Activated naive CD8-positive, alpha-beta T cell treated with anti-CD3 and anti-CD28 coated beads for 36 hours (primary cell): ENCODE data around the gene AMMECR1. TPM values are rescaled to one million over a fixed set of nuclear protein-coding genes. Genes with fewer than 3 reads are reported as not detected.

ENCODE experiments used
- DNase-seq: peaks from one replicate; pipeline ENCODE4 v3.0.0; 2021
- H3K27ac Mint-ChIP-seq: one replicate; pipeline ENCODE4 v1.8.0; 2022; ENCODE audit warnings: mild to moderate bottlenecking, moderate library complexity, mixed read lengths
- H3K27me3 Mint-ChIP-seq: one replicate; pipeline ENCODE4 v1.8.0; 2022; ENCODE audit warnings: mild to moderate bottlenecking, mixed read lengths
- H3K36me3 Mint-ChIP-seq: one replicate; pipeline ENCODE4 v1.8.0; 2021; ENCODE audit warnings: mild to moderate bottlenecking, mixed read lengths
- H3K4me1 Mint-ChIP-seq: one replicate; pipeline ENCODE4 v1.8.0; 2021; ENCODE audit warnings: mixed read lengths
- H3K4me3 Mint-ChIP-seq: one replicate; pipeline ENCODE4 v1.8.0; 2022; ENCODE audit warnings: mild to moderate bottlenecking, moderate library complexity, mixed read lengths
- H3K9me3 Mint-ChIP-seq: one replicate; pipeline ENCODE4 v1.8.0; 2022; ENCODE audit warnings: mixed read lengths
- total RNA-seq, 2 experiments: library from RNA; stranded (reverse); gene quantifications; one replicate each; pipeline ENCODE4 v1.2.3, GENCODE V29; 2021

The AMMECR1 gene
- total RNA-seq, 2 experiments from 2014 or later = 11.6 to 11.8 TPM

DNA sequence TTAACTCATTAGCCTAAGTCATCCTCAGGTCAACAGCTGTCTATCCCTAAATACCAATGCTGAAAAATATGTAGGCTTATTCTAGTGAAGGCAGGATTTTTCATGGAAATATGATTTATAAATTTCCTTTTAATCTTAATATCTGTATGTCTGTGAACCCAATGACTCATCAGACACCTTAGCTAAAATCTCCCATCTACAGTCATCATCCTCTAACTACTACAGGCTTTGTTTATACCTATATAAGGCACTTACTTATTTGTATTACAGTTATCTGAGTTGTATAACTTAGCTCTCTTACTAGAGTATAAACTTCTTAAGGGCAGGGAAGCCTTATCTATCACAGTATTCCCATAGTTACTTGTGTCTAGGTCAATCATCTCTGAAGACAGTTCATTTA is 24.2 kb downstream of the AMMECR1 start:
- H3K9me3 Mint-ChIP-seq = peaks cover 6% of the 10 kb centered on the region

DNA sequence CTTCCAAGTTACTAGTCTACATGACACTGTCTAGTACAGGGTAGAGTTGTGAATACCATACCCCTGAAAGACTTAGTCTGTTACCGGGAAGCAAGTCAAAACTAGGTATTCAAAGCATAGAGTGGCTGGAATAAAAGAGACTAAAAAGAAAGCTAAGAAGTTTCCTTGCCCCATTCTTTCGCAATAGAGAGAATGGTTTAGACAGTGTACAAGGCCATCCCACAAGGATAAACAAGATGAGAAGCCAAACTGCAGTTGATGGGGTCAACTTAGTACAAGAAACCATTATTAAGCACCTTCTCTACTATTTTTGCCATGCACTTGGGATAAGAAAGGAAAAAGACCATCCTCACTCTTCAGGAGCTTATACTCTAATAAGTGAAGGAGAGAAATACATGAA is 30.3 kb downstream of the AMMECR1 start:
- Mint-ChIP-seq H3K4me1 (peaks cover 8% of the 10 kb centered on the region), H3K27me3 (no peaks in the 10 kb centered on the region), H3K9me3 (no peaks in the 10 kb centered on the region), H3K27ac (no peak overlapping the region), H3K4me3 (no peak overlapping the region), H3K36me3 (peaks cover 26% of the 10 kb centered on the region)
- DNase-seq = no peak

More for the DNA sequence above, 24.2 kb downstream of the AMMECR1 start:
- Mint-ChIP-seq H3K36me3 (peaks cover 12% of the 10 kb centered on the region), H3K27me3 (no peaks in the 10 kb centered on the region), H3K4me1 (peaks cover 6% of the 10 kb centered on the region), H3K4me3 (no peak overlapping the region), H3K27ac (no peak overlapping the region)
- DNase-seq = no peak

DNA sequence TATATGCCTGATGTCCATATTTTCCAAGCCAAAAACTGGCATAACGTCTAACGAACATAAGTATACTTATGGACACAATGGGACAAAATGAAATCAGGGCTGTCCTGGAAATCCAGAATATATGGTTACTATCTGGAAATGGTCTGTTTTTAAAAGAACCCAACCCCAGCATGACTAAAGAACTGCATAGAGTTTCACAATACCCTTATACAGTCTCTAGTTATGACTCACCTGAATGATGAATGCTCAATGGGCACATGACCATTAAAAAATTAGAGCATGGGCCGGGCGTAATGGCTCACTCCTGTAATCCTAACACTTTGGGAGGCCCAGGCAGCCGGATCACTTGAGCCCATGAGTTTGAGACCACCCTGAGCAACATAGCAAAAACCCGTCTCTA is 31.8 kb downstream of the AMMECR1 start:
- DNase-seq = no peak
- Mint-ChIP-seq H3K36me3 (peaks cover 26% of the 10 kb centered on the region), H3K4me1 (peaks cover 13% of the 10 kb centered on the region), H3K9me3 (no peaks in the 10 kb centered on the region), H3K27me3 (no peaks in the 10 kb centered on the region), H3K4me3 (no peak overlapping the region), H3K27ac (no peak overlapping the region)

GRCh38 chrX:110284159-110284558 is 33.7 kb downstream of the AMMECR1 start:
- no peak overlapping the region for H3K27ac Mint-ChIP-seq
- H3K4me3 Mint-ChIP-seq = no peak overlapping the region
- H3K36me3 Mint-ChIP-seq = peaks cover 26% of the 10 kb centered on the region
- no peaks in the 10 kb centered on the region for H3K9me3 Mint-ChIP-seq
- no peak for DNase-seq
- H3K27me3 Mint-ChIP-seq = no peaks in the 10 kb centered on the region
- H3K4me1 Mint-ChIP-seq = peaks cover 13% of the 10 kb centered on the region

- Mint-ChIP-seq H3K27ac (no peak overlapping the region), H3K4me3 (no peak overlapping the region)
These were observed 35.0 kb downstream of the AMMECR1 start for GRCh38 chrX:110282922-110283321.

DNA sequence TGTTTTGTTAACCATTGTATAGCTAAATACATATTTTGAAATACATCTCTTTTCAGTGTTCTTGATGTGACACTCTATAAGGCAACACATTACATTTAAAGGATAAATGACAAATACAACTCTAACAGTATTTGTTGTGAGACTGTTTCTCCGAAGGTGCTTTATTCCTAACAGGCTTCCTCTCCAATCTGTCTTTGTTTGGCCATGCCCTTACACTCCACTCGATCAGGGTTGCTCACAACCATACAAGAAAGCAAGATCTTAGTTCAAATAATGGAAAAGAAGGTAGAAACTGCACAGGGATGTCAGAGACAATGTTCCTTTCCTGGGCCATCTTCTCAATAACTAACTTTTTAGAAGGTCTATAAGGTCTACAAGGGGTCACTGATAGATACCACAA is 36.5 kb downstream of the AMMECR1 start:
- no peak for DNase-seq
- peaks cover 14% of the 10 kb centered on the region for H3K36me3 Mint-ChIP-seq
- H3K4me1 Mint-ChIP-seq = peaks cover 14% of the 10 kb centered on the region
- no peak overlapping the region for H3K4me3 Mint-ChIP-seq
- H3K9me3 Mint-ChIP-seq = no peaks in the 10 kb centered on the region
- H3K27ac Mint-ChIP-seq = no peak overlapping the region
- H3K27me3 Mint-ChIP-seq = no peaks in the 10 kb centered on the region

More at GRCh38 chrX:110282922-110283321, 35.0 kb downstream of the AMMECR1 start:
- Mint-ChIP-seq H3K9me3 (no peaks in the 10 kb centered on the region), H3K4me1 (peaks cover 11% of the 10 kb centered on the region), H3K27me3 (no peaks in the 10 kb centered on the region), H3K36me3 (peaks cover 20% of the 10 kb centered on the region)
- DNase-seq = no peak

DNA sequence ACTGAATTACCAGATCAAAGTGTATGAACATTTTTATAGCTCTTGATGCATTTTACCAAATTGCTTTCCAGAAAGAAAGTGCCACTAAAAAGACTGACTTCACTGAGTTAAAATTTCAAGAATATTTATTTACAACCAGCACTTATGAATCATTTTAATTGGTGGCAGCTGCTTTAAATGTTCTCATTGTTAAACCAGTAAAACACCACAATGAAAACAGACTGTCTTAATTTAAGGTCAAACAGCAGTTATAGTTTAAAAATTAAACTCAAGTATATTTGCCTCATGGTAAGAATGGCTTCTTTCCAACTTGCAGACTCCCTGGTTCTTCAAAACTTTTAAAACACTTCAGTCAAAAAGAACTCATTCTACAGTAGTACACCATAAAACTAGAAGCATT is 36.9 kb downstream of the AMMECR1 start:
- H3K4me1 Mint-ChIP-seq = peaks cover 14% of the 10 kb centered on the region
- H3K4me3 Mint-ChIP-seq = no peak overlapping the region

DNA sequence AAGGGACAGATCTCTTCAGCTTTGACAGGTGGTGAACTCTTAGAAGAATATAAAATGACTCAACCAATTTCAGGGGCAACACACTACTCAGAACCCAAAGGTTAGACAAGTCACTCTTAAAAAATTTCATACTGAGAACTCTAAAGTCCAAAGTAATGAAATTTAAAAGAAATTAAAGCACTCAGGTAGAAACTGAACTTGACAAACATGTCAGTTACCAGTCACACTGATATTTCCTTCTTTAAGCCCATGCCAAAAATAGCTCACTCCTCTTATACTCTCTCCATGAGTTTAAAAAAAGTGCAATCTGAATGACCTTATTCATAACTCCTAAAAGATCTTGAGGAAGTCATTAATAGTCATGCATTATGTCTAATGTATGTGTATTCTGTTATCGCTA is 40.3 kb downstream of the AMMECR1 start:
- peaks cover 9% of the 10 kb centered on the region for H3K36me3 Mint-ChIP-seq
- H3K4me3 Mint-ChIP-seq = no peak overlapping the region
- H3K27ac Mint-ChIP-seq = no peak overlapping the region
- peaks cover 18% of the 10 kb centered on the region for H3K4me1 Mint-ChIP-seq
- DNase-seq = no peak
- H3K9me3 Mint-ChIP-seq = peaks cover 5% of the 10 kb centered on the region
- H3K27me3 Mint-ChIP-seq = no peaks in the 10 kb centered on the region

More for the DNA sequence above, 36.9 kb downstream of the AMMECR1 start:
- Mint-ChIP-seq H3K36me3 (peaks cover 16% of the 10 kb centered on the region), H3K9me3 (peaks cover under 1% of the 10 kb centered on the region), H3K27me3 (no peaks in the 10 kb centered on the region), H3K27ac (no peak overlapping the region)
- DNase-seq = no peak

GRCh38 chrX:110276778-110277177 is 41.1 kb downstream of the AMMECR1 start:
- no peak overlapping the region for H3K27ac Mint-ChIP-seq
- H3K27me3 Mint-ChIP-seq = no peaks in the 10 kb centered on the region
- H3K36me3 Mint-ChIP-seq = peaks cover 9% of the 10 kb centered on the region
- DNase-seq = no peak
- no peak overlapping the region for H3K4me3 Mint-ChIP-seq
- H3K9me3 Mint-ChIP-seq = peaks cover 5% of the 10 kb centered on the region
- H3K4me1 Mint-ChIP-seq = peaks cover 17% of the 10 kb centered on the region

DNA sequence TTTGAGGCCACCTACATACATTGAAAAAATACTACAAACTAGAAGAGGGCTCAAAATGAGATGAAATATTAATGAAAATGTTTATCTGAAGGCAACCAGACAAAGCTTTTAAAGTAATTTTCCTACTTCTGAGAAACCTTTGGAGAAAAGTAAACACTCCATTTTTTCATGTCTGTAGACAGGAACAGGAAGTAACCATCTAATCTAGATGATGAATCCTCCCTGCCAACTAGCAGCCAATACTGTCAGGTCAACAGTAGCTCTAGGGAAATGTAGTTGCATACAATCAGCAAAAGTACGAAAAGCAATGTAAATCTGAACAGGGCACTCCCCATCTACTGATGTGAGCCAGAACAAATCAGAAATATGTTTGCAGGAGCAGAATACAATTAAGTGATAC is 49.0 kb downstream of the AMMECR1 start:
- Mint-ChIP-seq H3K4me3 (no peak overlapping the region), H3K4me1 (peaks cover 27% of the 10 kb centered on the region), H3K36me3 (peaks cover 7% of the 10 kb centered on the region), H3K27me3 (no peaks in the 10 kb centered on the region), H3K27ac (no peak overlapping the region), H3K9me3 (peaks cover 3% of the 10 kb centered on the region)
- DNase-seq = no peak

DNA sequence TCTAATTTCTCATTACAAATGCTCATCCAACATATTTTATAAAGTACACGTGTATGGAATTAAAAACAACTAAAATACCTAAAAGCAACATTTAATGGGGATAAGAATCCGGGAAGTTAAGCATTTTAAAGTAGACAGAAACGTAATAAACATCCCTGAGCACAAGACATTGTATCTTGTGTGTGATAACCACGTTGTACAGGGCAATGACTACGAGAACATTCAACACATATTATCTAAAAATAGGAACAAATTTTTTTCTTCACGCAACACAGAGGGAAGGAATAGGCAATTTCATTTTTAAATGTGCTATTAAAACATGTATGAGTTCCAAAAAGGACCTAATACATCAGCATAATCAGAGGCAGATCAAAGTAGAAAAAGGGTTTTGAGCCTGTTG is 49.5 kb downstream of the AMMECR1 start:
- Mint-ChIP-seq H3K36me3 (peaks cover 7% of the 10 kb centered on the region), H3K9me3 (no peaks in the 10 kb centered on the region), H3K27ac (no peak overlapping the region), H3K27me3 (no peaks in the 10 kb centered on the region), H3K4me3 (no peak overlapping the region), H3K4me1 (peaks cover 22% of the 10 kb centered on the region)
- DNase-seq = no peak

DNA sequence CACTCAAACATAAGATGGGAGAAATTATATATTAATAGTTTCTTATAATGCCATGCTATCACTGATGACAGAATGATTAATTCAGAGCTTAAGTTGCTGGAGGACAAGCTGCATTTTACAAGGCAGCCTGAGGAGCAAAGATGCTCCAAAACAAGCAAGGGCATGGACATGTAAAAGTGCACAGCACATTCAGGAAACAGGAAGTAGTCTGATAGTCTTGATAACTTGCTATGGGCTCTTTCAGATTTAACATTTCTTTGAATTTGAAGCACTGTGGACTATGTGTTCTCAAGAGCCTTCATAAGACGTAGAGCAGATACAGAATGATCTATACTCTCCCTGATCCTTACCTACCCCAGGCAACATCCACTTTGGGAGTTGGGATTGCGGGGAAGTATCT is 50.0 kb downstream of the AMMECR1 start:
- no peak overlapping the region for H3K27ac Mint-ChIP-seq
- no peaks in the 10 kb centered on the region for H3K9me3 Mint-ChIP-seq
- H3K4me3 Mint-ChIP-seq = no peak overlapping the region

GRCh38 chrX:110265661-110266060 is 52.2 kb downstream of the AMMECR1 start:
- Mint-ChIP-seq H3K27me3 (no peaks in the 10 kb centered on the region), H3K4me3 (no peak overlapping the region), H3K9me3 (no peaks in the 10 kb centered on the region), H3K27ac (no peak overlapping the region), H3K4me1 (peaks cover 20% of the 10 kb centered on the region), H3K36me3 (peaks cover 9% of the 10 kb centered on the region)
- no peak for DNase-seq

More for the DNA sequence above, 50.0 kb downstream of the AMMECR1 start:
- Mint-ChIP-seq H3K4me1 (peaks cover 21% of the 10 kb centered on the region), H3K36me3 (peaks cover 7% of the 10 kb centered on the region), H3K27me3 (no peaks in the 10 kb centered on the region)
- no peak for DNase-seq

DNA sequence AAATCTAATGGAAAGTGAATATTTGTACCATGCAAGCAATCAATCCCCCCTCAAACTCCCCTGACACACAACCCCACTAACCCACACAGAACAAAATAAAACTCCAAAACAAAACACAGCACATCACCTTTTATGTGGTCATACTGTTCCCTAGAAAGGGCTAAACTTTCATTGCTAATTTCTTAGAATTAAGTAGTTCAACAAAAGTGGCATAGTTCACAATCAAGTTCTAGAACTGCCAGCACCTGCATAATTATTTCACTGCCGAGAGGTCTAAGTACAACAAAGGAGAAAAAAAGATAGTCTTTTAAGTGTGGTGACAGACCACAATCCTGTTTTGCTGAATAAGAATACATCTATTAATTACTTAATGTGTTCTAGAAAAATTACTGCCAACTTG is 58.8 kb downstream of the AMMECR1 start:
- no peak overlapping the region for H3K4me3 Mint-ChIP-seq
- peaks cover 7% of the 10 kb centered on the region for H3K36me3 Mint-ChIP-seq
- no peaks in the 10 kb centered on the region for H3K27me3 Mint-ChIP-seq
- no peak for DNase-seq
- no peak overlapping the region for H3K27ac Mint-ChIP-seq
- peaks cover 11% of the 10 kb centered on the region for H3K4me1 Mint-ChIP-seq
- no peaks in the 10 kb centered on the region for H3K9me3 Mint-ChIP-seq

- no peak overlapping the region for H3K27ac Mint-ChIP-seq
- H3K9me3 Mint-ChIP-seq = no peaks in the 10 kb centered on the region
- peaks cover 11% of the 10 kb centered on the region for H3K4me1 Mint-ChIP-seq
- DNase-seq = no peak
- no peak overlapping the region for H3K4me3 Mint-ChIP-seq
- H3K36me3 Mint-ChIP-seq = peaks cover 9% of the 10 kb centered on the region
- no peaks in the 10 kb centered on the region for H3K27me3 Mint-ChIP-seq
These were observed 59.3 kb downstream of the AMMECR1 start for GRCh38 chrX:110258552-110258951.

DNA sequence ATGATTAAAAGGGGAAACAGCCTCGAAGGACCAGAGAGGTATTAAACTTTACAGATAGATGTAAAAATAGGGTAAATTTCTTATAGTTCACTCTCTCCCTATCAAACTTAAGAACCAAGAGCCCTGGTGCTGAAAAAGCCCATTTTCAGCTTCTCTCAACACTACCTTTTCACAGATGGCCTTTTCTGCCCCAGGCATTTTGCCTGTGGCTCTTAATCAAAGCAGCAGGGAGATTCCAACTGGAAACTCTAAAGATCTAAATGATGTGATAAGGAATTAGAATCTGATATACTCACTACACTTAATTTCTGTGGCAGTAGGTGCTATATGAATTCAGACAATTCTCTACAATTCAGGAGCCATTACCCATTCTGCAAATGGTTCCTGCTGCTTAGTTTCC is 60.0 kb downstream of the AMMECR1 start:
- H3K4me1 Mint-ChIP-seq = peaks cover 11% of the 10 kb centered on the region
- no peak overlapping the region for H3K4me3 Mint-ChIP-seq
- peaks cover 9% of the 10 kb centered on the region for H3K36me3 Mint-ChIP-seq
- H3K27me3 Mint-ChIP-seq = no peaks in the 10 kb centered on the region
- no peak overlapping the region for H3K27ac Mint-ChIP-seq
- DNase-seq = no peak
- no peaks in the 10 kb centered on the region for H3K9me3 Mint-ChIP-seq

GRCh38 chrX:110252711-110253110 is 65.2 kb downstream of the AMMECR1 start:
- no peaks in the 10 kb centered on the region for H3K9me3 Mint-ChIP-seq
- H3K4me3 Mint-ChIP-seq = no peak overlapping the region
- H3K27me3 Mint-ChIP-seq = no peaks in the 10 kb centered on the region
- peaks cover 3% of the 10 kb centered on the region for H3K4me1 Mint-ChIP-seq
- no peak overlapping the region for H3K27ac Mint-ChIP-seq
- DNase-seq = no peak
- H3K36me3 Mint-ChIP-seq = peaks cover 11% of the 10 kb centered on the region
